Endothelial cell (in vitro differentiated cells): ENCODE data around the gene FGGY. TPM values are rescaled to one million over a fixed set of nuclear protein-coding genes. Genes with fewer than 3 reads are reported as not detected.
"Not testable (repeated sequence)": the region's sequence is repeated elsewhere in the genome, so short reads cannot be mapped to it uniquely, and the experiment has no call there.

Source experiments
- DNase-seq: peaks from one replicate; pipeline ENCODE4 v3.0.0; 2021; ENCODE audit warnings: low spot score
- H3K27ac Mint-ChIP-seq: one replicate; pipeline ENCODE4 v1.8.0; 2021; ENCODE audit warnings: mixed read lengths, inconsistent platforms; ENCODE audit not compliant: unreplicated experiment
- H3K27me3 Mint-ChIP-seq: one replicate; pipeline ENCODE4 v1.8.0; 2021; ENCODE audit warnings: mild to moderate bottlenecking, moderate library complexity, mixed read lengths, inconsistent platforms; ENCODE audit not compliant: unreplicated experiment
- H3K36me3 Mint-ChIP-seq: one replicate; pipeline ENCODE4 v1.8.0; 2021; ENCODE audit warnings: mild to moderate bottlenecking, low read depth, mixed read lengths, inconsistent platforms; ENCODE audit not compliant: unreplicated experiment
- H3K4me1 Mint-ChIP-seq: one replicate; pipeline ENCODE4 v1.8.0; 2021; ENCODE audit warnings: mild to moderate bottlenecking, mixed read lengths, inconsistent platforms; ENCODE audit not compliant: unreplicated experiment
- H3K4me3 Mint-ChIP-seq: one replicate; pipeline ENCODE4 v1.8.0; 2021; ENCODE audit warnings: mild to moderate bottlenecking, mixed read lengths, inconsistent platforms; ENCODE audit not compliant: unreplicated experiment
- H3K9me3 Mint-ChIP-seq: one replicate; pipeline ENCODE4 v1.8.0; 2021; ENCODE audit warnings: mixed read lengths, inconsistent platforms; ENCODE audit not compliant: unreplicated experiment
- CTCF ChIP-seq: fragments of 200-600 bp; sonication (generic); IDR thresholded peaks from one replicate; pipeline ENCODE4 v1.5.0; 2021; ENCODE audit warnings: antibody characterized with exemption; ENCODE audit not compliant: unreplicated experiment
- total RNA-seq: library from RNA; stranded (reverse); fragmentation: NEBNext Ultra II Directional; extraction: Animal tissue kit (Norgen Biotek cat#: 25700); gene quantifications from one replicate; pipeline ENCODE4 v1.2.1, GENCODE V29; 2021; ENCODE audit not compliant: unreplicated experiment

FGGY gene
- total RNA-seq, 1 donor from 2014 or later, result 41.2 TPM

- no peak for TF ChIP-seq CTCF
- Mint-ChIP-seq H3K36me3 (peaks cover 4% of the 10 kb centered on the region), H3K27me3 (no peaks in the 10 kb centered on the region), H3K4me3 (no peak overlapping the region), H3K27ac (no peak overlapping the region), H3K9me3 (peaks cover 5% of the 10 kb centered on the region), H3K4me1 (peaks cover 19% of the 10 kb centered on the region)
- no peak for DNase-seq
Observed at GRCh38 chr1:59298710-59299346, 1.9 kb downstream of the FGGY start.

GRCh38 chr1:59299670-59300069 is 2.8 kb downstream of the FGGY start:
- H3K4me1 Mint-ChIP-seq, result peaks cover 19% of the 10 kb centered on the region
- H3K27me3 Mint-ChIP-seq, H3K36me3 Mint-ChIP-seq, H3K4me3 Mint-ChIP-seq, H3K9me3 Mint-ChIP-seq, H3K27ac Mint-ChIP-seq, DNase-seq: not testable (repeated sequence)

- no peak overlapping the region for H3K27ac Mint-ChIP-seq
- TF ChIP-seq CTCF, result no peak
- no peaks in the 10 kb centered on the region for H3K27me3 Mint-ChIP-seq
- no peak overlapping the region for H3K4me3 Mint-ChIP-seq
- no peak for DNase-seq
- peaks cover 11% of the 10 kb centered on the region for H3K36me3 Mint-ChIP-seq
- H3K9me3 Mint-ChIP-seq, result peaks cover 5% of the 10 kb centered on the region
- H3K4me1 Mint-ChIP-seq, result peaks cover 8% of the 10 kb centered on the region
Observed at GRCh38 chr1:59302297-59302696, 5.4 kb downstream of the FGGY start.

- peaks cover 11% of the 10 kb centered on the region for H3K36me3 Mint-ChIP-seq
- no peaks in the 10 kb centered on the region for H3K27me3 Mint-ChIP-seq
- no peak for DNase-seq
- no peak overlapping the region for H3K4me3 Mint-ChIP-seq
- H3K9me3 Mint-ChIP-seq, result peaks cover 5% of the 10 kb centered on the region
- no peak overlapping the region for H3K27ac Mint-ChIP-seq
- TF ChIP-seq CTCF, result no peak
- H3K4me1 Mint-ChIP-seq, result peaks cover 5% of the 10 kb centered on the region
Observed at GRCh38 chr1:59302871-59303270, 6.0 kb downstream of the FGGY start.

GRCh38 chr1:59305188-59305587 is 8.3 kb downstream of the FGGY start:
- no peak for TF ChIP-seq CTCF
- H3K4me1 Mint-ChIP-seq, result no peaks in the 10 kb centered on the region
- H3K4me3 Mint-ChIP-seq, result no peak overlapping the region
- DNase-seq, result no peak
- H3K9me3 Mint-ChIP-seq, result no peaks in the 10 kb centered on the region
- peaks cover 6% of the 10 kb centered on the region for H3K36me3 Mint-ChIP-seq
- no peaks in the 10 kb centered on the region for H3K27me3 Mint-ChIP-seq
- H3K27ac Mint-ChIP-seq, result no peak overlapping the region
